Tracheal epithelial cell (primary cell): ENCODE data around the gene RDX. TPM values are rescaled to one million over a fixed set of nuclear protein-coding genes. Genes with fewer than 3 reads are reported as not detected.

Experiments
- total RNA-seq: library from RNA; depleted of rRNA; stranded (reverse); fragments of >200 nt; gene quantifications from 2 replicates; pipeline ENCODE4 v1.2.1, GENCODE V29; 2014

RDX gene
- 64.3 and 96.3 TPM in 2 replicates for total RNA-seq

DNA sequence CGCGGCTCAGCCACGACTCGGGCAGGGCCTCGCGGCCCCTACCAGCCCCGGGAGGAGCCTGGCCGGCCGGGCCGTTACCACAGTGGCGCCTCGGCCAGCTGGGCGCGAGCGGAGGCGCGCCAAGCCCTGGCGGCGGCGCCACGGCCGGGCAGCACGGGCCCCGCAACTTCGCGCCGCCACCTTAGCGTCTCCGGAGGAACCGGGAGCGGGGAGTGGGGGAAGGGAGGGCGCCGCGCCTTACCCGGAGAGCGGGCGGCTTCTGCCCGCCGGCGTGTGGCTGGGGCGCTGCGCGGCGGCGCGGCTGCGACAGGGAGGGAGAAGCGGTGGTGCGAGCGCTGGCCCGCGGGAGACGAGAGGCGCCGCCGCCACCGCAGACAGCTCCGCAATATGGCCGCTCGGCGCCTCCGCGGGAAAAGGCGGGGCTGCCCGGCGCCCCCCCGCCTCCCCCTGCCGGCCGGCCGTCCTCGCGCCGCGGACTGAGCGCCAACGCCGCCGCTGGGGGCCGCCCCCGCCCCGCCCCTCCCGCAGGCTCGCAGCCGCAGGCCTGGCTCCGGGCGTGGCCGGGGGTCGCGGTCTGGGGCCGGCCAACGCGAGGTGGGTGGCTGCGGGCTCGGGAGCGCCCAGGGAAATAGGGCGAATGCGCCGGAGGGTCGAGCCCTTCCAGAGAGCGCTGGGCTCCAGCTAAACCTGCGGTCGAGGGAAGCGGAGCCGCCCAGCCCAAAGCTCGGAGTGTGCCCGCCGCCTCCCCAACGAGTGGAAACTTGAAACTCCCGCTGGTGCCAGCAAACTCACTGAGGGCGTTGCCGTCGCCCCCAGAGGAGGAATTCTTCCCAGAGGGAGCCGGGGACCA is at the start of gene RDX:
Gene RDX, minus strand, starts transcription at position 389 of the 850 bp plus-strand sequence. CDS start 16,922 bp downstream, outside the sequence.

Other genes starting within 250 kb of the RDX start
- gene ZC3H12C, start 203.2 kb downstream of the RDX start, total RNA-seq, result 9.0 and 19.3 TPM in 2 replicates
- 11.8 and 13.0 TPM in 2 replicates for gene FDX1, start 133.3 kb upstream of the RDX start, total RNA-seq